ENCODE data around the gene CALCOCO2. TPM values are rescaled to one million over a fixed set of nuclear protein-coding genes. Genes with fewer than 3 reads are reported as not detected.

The CALCOCO2 gene
- polyA plus RNA-seq, 1 donor from 2014 or later: 138 TPM

GRCh38 chr17:48878920-48879898 is 48.4 kb downstream of the CALCOCO2 start:
- Mint-ChIP-seq H3K9me3 (no peaks in the 10 kb centered on the region), H3K27ac (no peak overlapping the region)

GRCh38 chr17:48882272-48882671 is 51.4 kb downstream of the CALCOCO2 start:
- H3K27ac Mint-ChIP-seq: no peak overlapping the region
- H3K4me3 Mint-ChIP-seq: no peak overlapping the region
- no peaks in the 10 kb centered on the region for H3K27me3 Mint-ChIP-seq
- H3K4me1 Mint-ChIP-seq: peaks cover 4 to 6% (median 6%) of the 10 kb centered on the region in 3 donors
- no peaks in the 10 kb centered on the region for H3K36me3 Mint-ChIP-seq
- no peaks in the 10 kb centered on the region for H3K9me3 Mint-ChIP-seq

More at GRCh38 chr17:48878920-48879898, 48.4 kb downstream of the CALCOCO2 start:
- Mint-ChIP-seq H3K27me3 (no peaks in the 10 kb centered on the region), H3K4me1 (peaks cover 0 to 3% (median 0%) of the 10 kb centered on the region in 3 donors), H3K4me3 (no peak overlapping the region), H3K36me3 (peaks cover 2% of the 10 kb centered on the region)

- H3K27me3 Mint-ChIP-seq: no peaks in the 10 kb centered on the region
- H3K27ac Mint-ChIP-seq: no peak overlapping the region
- no peaks in the 10 kb centered on the region for H3K9me3 Mint-ChIP-seq
- no peak overlapping the region for H3K4me3 Mint-ChIP-seq
- no peaks in the 10 kb centered on the region for H3K36me3 Mint-ChIP-seq
- peaks cover 4 to 6% (median 6%) of the 10 kb centered on the region in 3 donors for H3K4me1 Mint-ChIP-seq
These were observed 52.3 kb downstream of the CALCOCO2 start for GRCh38 chr17:48883171-48883570.

- Mint-ChIP-seq H3K27ac (no peak overlapping the region), H3K4me1 (peaks cover 6 to 20% (median 11%) of the 10 kb centered on the region in 3 donors), H3K27me3 (no peaks in the 10 kb centered on the region), H3K36me3 (peaks cover under 1% of the 10 kb centered on the region), H3K4me3 (no peak overlapping the region), H3K9me3 (no peaks in the 10 kb centered on the region)
These were observed 59.3 kb downstream of the CALCOCO2 start for GRCh38 chr17:48890086-48890485.

- peaks cover 16% of the 10 kb centered on the region for H3K36me3 Mint-ChIP-seq
- H3K4me1 Mint-ChIP-seq: peaks cover 6 to 20% (median 11%) of the 10 kb centered on the region in 3 donors
- no peaks in the 10 kb centered on the region for H3K27me3 Mint-ChIP-seq
- peak overlapping the region; percentile 85 to 96 (median 92) for H3K4me3 Mint-ChIP-seq
- no peaks in the 10 kb centered on the region for H3K9me3 Mint-ChIP-seq
- H3K27ac Mint-ChIP-seq: peak overlapping the region; percentile 79 to 99 (median 94)
These were observed 62.3 kb downstream of the CALCOCO2 start for GRCh38 chr17:48892940-48893645.

- Mint-ChIP-seq H3K9me3 (no peaks in the 10 kb centered on the region), H3K27me3 (no peaks in the 10 kb centered on the region), H3K27ac (peak overlapping the region; percentile 50 to 99 (median 79)), H3K36me3 (peaks cover 16% of the 10 kb centered on the region), H3K4me1 (peaks cover 6 to 20% (median 11%) of the 10 kb centered on the region in 3 donors), H3K4me3 (peak overlapping the region; percentile 32 to 94 (median 87))
These were observed 63.0 kb downstream of the CALCOCO2 start for GRCh38 chr17:48893646-48894508.

GRCh38 chr17:48894886-48895285 is 64.1 kb downstream of the CALCOCO2 start:
- Mint-ChIP-seq H3K27ac (peak overlapping the region in 1 of 3 donors; percentile 49), H3K4me1 (peaks cover 6 to 20% (median 11%) of the 10 kb centered on the region in 3 donors), H3K4me3 (peak overlapping the region in 1 of 4 donors; percentile 45), H3K36me3 (peaks cover 16% of the 10 kb centered on the region), H3K27me3 (no peaks in the 10 kb centered on the region), H3K9me3 (no peaks in the 10 kb centered on the region)

- peaks cover 6% of the 10 kb centered on the region for H3K36me3 Mint-ChIP-seq
- no peaks in the 10 kb centered on the region for H3K27me3 Mint-ChIP-seq
- H3K4me1 Mint-ChIP-seq: no peaks in the 10 kb centered on the region
- H3K4me3 Mint-ChIP-seq: no peak overlapping the region
- no peaks in the 10 kb centered on the region for H3K9me3 Mint-ChIP-seq
- no peak overlapping the region for H3K27ac Mint-ChIP-seq
These were observed 70.4 kb downstream of the CALCOCO2 start for GRCh38 chr17:48901241-48901640.

- H3K27me3 Mint-ChIP-seq: no peaks in the 10 kb centered on the region
- H3K4me1 Mint-ChIP-seq: peaks cover 5 to 9% (median 6%) of the 10 kb centered on the region in 3 donors
- H3K4me3 Mint-ChIP-seq: no peak overlapping the region
- H3K9me3 Mint-ChIP-seq: no peaks in the 10 kb centered on the region
- no peaks in the 10 kb centered on the region for H3K36me3 Mint-ChIP-seq
- no peak overlapping the region for H3K27ac Mint-ChIP-seq
These were observed 72.6 kb downstream of the CALCOCO2 start for GRCh38 chr17:48903401-48903800.

- Mint-ChIP-seq H3K4me3 (peak overlapping the region in 1 of 4 donors; percentile 2), H3K9me3 (no peaks in the 10 kb centered on the region), H3K36me3 (no peaks in the 10 kb centered on the region), H3K4me1 (peaks cover 9 to 12% (median 10%) of the 10 kb centered on the region in 3 donors), H3K27me3 (no peaks in the 10 kb centered on the region), H3K27ac (peak overlapping the region in 1 of 3 donors; percentile 26)
These were observed 73.6 kb downstream of the CALCOCO2 start for GRCh38 chr17:48904428-48904827.

- no peaks in the 10 kb centered on the region for H3K36me3 Mint-ChIP-seq
- peaks cover 22 to 26% (median 25%) of the 10 kb centered on the region in 3 donors for H3K4me1 Mint-ChIP-seq
- no peak overlapping the region for H3K27ac Mint-ChIP-seq
- H3K27me3 Mint-ChIP-seq: no peaks in the 10 kb centered on the region
- H3K4me3 Mint-ChIP-seq: peak overlapping the region in 1 of 4 donors; percentile 45
- H3K9me3 Mint-ChIP-seq: no peaks in the 10 kb centered on the region
These were observed 75.2 kb downstream of the CALCOCO2 start for GRCh38 chr17:48905987-48906515.

- H3K27me3 Mint-ChIP-seq: no peaks in the 10 kb centered on the region
- no peaks in the 10 kb centered on the region for H3K36me3 Mint-ChIP-seq
- H3K9me3 Mint-ChIP-seq: no peaks in the 10 kb centered on the region
- peak overlapping the region; percentile 71 to 97 (median 91) for H3K27ac Mint-ChIP-seq
- H3K4me1 Mint-ChIP-seq: peaks cover 34 to 38% (median 35%) of the 10 kb centered on the region in 3 donors
- peak overlapping the region; percentile 81 to 99 (median 92) for H3K4me3 Mint-ChIP-seq
These were observed 76.8 kb downstream of the CALCOCO2 start for GRCh38 chr17:48907713-48908046.

GRCh38 chr17:48908047-48908843 is 77.4 kb downstream of the CALCOCO2 start, which contains the start of gene UBE2Z:
Gene UBE2Z (plus strand): TSS chr17:48908407. CDS start chr17:48908504, 97 bp downstream.
- H3K4me3 Mint-ChIP-seq: peak within 1 kb of the TSS; percentile 89 to 99 (median 94)
- peaks cover 39% of the 10 kb centered on the region in 3 donors for H3K4me1 Mint-ChIP-seq
- H3K27ac Mint-ChIP-seq: peak within 1 kb of the TSS; percentile 74 to 97 (median 96)
- no peaks in the 10 kb centered on the region for H3K9me3 Mint-ChIP-seq
- no peaks in the 10 kb centered on the region for H3K36me3 Mint-ChIP-seq
- H3K27me3 Mint-ChIP-seq: no peaks in the 10 kb centered on the region

All from IgD-negative memory B cell (primary cell).